ENCODE results near the gene KCND3.

DNA sequence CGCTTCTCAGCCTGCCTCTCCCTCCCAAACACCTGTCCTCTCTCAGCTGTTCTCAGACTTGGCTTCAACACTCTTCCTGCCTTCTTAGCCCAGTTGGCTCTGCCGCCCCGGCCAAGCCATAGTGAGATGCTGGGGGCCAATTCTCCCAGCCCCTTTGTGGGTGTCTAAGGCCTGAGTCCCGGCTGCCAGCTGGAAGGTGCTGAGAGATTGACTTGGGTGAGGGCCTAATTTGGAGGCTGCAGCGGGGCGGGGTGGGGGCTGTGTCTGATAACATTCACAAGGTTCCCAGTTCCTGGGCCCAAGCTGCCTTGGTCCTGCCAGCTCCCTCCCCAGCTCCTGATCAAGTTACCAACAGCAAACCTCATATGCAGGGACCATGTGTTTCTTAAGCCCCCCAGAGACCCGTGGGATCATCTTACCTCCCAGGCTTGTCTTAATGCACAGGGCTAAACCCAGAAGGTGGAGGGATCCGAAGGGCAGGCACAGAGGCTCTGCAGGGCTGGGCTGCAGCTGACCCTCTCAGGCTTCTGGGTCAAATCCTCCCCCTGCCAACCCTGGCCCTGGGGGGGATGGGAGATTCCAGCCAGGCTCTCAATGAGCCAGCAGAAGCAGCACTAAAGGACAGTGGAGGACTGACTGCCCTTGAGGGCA is 260.1 kb downstream of the KCND3 start:
- TF ChIP-seq, protein P1, sequence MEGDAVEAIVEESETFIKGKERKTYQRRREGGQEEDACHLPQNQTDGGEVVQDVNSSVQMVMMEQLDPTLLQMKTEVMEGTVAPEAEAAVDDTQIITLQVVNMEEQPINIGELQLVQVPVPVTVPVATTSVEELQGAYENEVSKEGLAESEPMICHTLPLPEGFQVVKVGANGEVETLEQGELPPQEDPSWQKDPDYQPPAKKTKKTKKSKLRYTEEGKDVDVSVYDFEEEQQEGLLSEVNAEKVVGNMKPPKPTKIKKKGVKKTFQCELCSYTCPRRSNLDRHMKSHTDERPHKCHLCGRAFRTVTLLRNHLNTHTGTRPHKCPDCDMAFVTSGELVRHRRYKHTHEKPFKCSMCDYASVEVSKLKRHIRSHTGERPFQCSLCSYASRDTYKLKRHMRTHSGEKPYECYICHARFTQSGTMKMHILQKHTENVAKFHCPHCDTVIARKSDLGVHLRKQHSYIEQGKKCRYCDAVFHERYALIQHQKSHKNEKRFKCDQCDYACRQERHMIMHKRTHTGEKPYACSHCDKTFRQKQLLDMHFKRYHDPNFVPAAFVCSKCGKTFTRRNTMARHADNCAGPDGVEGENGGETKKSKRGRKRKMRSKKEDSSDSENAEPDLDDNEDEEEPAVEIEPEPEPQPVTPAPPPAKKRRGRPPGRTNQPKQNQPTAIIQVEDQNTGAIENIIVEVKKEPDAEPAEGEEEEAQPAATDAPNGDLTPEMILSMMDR (IDR thresholded peaks at IDR 0.05; ENCODE audit: low read depth, low read length, poor library complexity, severe bottlenecking), result no peak
- no peak for TF ChIP-seq EZH2phosphoT487 (IDR thresholded peaks at IDR 0.05; ENCODE audit: borderline replicate concordance, low read length)
